ENCODE measurements around the gene RPSA.
"Not testable (repeated sequence)": the region's sequence is repeated elsewhere in the genome, so short reads cannot be mapped to it uniquely, and the experiment has no call there.

RPSA gene

GRCh38 chr3:39390181-39390580, 16.3 kb upstream of the RPSA start:
- DNase-seq = no peak

- DNase-seq = no peak
Observed at GRCh38 chr3:39396690-39397089, 9.8 kb upstream of the RPSA start.

GRCh38 chr3:39398700-39399099, 7.8 kb upstream of the RPSA start:
- no peak for DNase-seq

- DNase-seq = no peak
Observed at GRCh38 chr3:39401983-39402382, 4.5 kb upstream of the RPSA start.

- DNase-seq = no peak
Observed at GRCh38 chr3:39404943-39405686, 1.4 kb upstream of the RPSA start.

- no peak for DNase-seq
Observed at GRCh38 chr3:39405687-39406367, 693 bp upstream of the RPSA start.

GRCh38 chr3:39407259-39407629, 724 bp downstream of the RPSA start:
- no peak for DNase-seq

- DNase-seq = no peak
Observed at GRCh38 chr3:39407773-39408492, 1.4 kb downstream of the RPSA start.

GRCh38 chr3:39408493-39409372, 2.2 kb downstream of the RPSA start:
- DNase-seq = no peak

GRCh38 chr3:39409514-39410136, 3.1 kb downstream of the RPSA start:
- no peak for DNase-seq

- no peak for DNase-seq
Observed at GRCh38 chr3:39410893-39411292, 4.4 kb downstream of the RPSA start.

GRCh38 chr3:39412668-39413260, 6.2 kb downstream of the RPSA start:
- no peak for DNase-seq

GRCh38 chr3:39413691-39414420, 7.3 kb downstream of the RPSA start:
- no peak for DNase-seq

- no peak for DNase-seq
Observed at GRCh38 chr3:39414421-39414907, 7.9 kb downstream of the RPSA start.

GRCh38 chr3:39415302-39415701, 8.8 kb downstream of the RPSA start:
- not testable (repeated sequence) for DNase-seq

GRCh38 chr3:39415983-39416382, 9.5 kb downstream of the RPSA start:
- DNase-seq = no peak

- not testable (repeated sequence) for DNase-seq
Observed at GRCh38 chr3:39416998-39417397, 10.5 kb downstream of the RPSA start.

GRCh38 chr3:39418556-39419225, 12.2 kb downstream of the RPSA start:
- not testable (repeated sequence) for DNase-seq

- no peak for DNase-seq
Observed at GRCh38 chr3:39419742-39420315, 13.3 kb downstream of the RPSA start.

- DNase-seq = no peak
Observed at GRCh38 chr3:39420543-39420942, 14.0 kb downstream of the RPSA start.
